Measurements from ENCODE around the gene CEMP1.
"Not testable (repeated sequence)": the region's sequence is repeated elsewhere in the genome, so short reads cannot be mapped to it uniquely, and the experiment has no call there.

CEMP1 gene

GRCh38 chr16:2531371-2531695 is at the start of gene CEMP1:
CEMP1 (minus strand) TSS chr16:2531408; CDS start chr16:2531073, 335 bp downstream.
- DNase-seq = no peak

DNA sequence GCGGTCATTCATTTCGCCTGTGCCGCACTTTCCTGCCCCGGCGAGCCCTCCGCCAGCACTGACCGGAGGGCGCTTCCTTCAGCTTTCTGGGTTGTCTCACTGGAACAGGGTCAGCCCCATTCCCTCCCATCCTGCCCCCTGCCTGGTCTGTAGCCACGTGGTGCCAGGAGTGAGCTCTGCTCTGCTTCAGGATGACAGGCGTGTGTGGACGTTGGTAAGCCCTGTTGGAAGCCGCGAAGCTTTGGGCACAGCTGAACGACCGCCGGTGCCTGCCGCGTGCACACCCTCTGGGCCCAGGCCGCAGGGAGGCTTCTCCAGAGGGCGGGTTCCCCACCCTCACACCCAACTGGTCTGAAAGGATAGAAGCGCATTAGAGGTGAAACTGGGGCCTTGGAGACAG is 49.6 kb upstream of the CEMP1 start:
- DNase-seq = not testable (repeated sequence)

GRCh38 chr16:2580143-2580542 is 48.9 kb upstream of the CEMP1 start:
- DNase-seq = not testable (repeated sequence)

GRCh38 chr16:2578905-2579304 is 47.7 kb upstream of the CEMP1 start:
- DNase-seq = not testable (repeated sequence)

DNA sequence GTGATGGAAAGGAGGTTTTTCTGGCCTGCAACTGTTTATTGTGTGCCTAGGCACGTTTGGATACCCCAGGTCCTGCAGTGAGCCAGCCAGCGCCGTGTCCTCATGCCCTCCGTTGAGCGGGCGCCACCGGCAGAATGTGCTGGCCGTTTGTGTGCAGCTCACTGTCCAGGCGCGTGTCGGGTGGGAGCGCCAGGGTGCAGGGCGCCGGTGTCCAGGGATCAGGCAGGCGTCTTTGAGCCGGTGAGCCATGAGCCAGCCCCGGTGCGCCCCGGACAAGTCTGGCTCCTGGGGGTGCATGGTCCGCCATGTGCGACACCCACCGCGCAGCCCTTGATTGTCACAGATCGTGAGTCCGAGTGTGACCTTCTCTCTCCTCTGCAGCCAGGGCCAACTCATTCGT is 45.8 kb upstream of the CEMP1 start:
- DNase-seq = not testable (repeated sequence)

DNA sequence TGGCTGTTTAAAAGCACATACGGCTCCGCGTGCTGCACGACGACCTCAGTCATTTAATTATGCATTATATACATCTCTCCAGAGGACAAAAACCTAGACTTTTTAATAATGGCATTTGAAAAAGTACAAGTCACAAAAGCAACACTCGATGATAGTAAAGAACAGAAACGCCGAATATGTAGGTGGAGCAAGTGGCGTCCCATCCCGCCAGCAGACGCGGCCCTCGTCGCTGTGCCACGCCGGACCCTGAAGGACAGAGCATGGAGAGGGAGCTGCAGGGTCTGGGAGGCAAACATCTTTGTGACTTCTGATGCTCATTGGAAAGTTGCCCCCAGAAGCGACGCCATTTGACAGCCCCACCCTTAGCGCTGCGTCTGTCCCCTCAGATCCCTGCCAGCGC is 44.6 kb upstream of the CEMP1 start:
- DNase-seq = not testable (repeated sequence)

GRCh38 chr16:2572704-2573103 is 41.5 kb upstream of the CEMP1 start:
- not testable (repeated sequence) for DNase-seq

DNA sequence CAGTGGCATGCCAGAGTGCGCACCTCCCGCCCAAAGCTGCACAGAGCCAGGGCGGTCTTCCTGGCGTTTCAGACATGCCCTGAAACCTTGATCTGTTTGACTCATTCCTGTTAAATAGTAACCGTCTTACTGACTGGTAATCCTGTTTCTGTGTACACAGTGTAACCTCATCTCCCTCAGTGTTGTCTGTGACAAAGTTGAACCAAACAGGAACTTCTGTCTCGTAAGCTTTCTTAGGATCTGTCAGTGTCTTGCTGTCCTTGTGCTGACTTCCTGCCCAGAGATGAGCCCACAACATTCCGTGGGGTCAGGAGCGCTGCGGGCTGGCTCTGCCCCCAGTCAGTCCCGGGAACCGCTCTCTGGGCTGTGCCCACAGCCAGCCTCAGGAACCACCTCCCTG is 37.4 kb upstream of the CEMP1 start:
- not testable (repeated sequence) for DNase-seq

DNA sequence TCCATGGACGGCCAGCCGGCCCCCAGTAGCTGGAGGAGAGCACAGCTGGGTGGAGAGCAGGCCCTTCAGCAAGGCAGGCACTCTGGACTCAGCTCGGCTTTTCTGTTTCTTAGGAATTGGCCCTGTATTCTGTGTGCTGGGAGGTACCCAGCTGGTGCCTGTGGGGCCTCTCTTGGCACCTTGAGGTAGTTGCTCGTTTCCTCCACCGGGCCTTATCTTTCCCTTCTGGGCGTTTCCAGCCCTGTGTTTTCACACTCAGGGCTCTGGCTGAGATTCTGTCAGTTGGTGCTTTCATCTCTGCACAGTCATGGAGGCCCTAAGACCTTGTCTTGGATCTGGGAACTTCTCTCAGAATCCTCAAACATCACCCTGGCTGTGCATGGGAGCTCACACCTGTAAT is 36.3 kb upstream of the CEMP1 start:
- not testable (repeated sequence) for DNase-seq

- DNase-seq = peak; percentile 77
Measured at GRCh38 chr16:2560798-2561133, 29.6 kb upstream of the CEMP1 start.

- not testable (repeated sequence) for DNase-seq
Measured at GRCh38 chr16:2560131-2560797, 29.1 kb upstream of the CEMP1 start.

- DNase-seq = not testable (repeated sequence)
Measured at GRCh38 chr16:2557150-2557549, 25.9 kb upstream of the CEMP1 start.

DNA sequence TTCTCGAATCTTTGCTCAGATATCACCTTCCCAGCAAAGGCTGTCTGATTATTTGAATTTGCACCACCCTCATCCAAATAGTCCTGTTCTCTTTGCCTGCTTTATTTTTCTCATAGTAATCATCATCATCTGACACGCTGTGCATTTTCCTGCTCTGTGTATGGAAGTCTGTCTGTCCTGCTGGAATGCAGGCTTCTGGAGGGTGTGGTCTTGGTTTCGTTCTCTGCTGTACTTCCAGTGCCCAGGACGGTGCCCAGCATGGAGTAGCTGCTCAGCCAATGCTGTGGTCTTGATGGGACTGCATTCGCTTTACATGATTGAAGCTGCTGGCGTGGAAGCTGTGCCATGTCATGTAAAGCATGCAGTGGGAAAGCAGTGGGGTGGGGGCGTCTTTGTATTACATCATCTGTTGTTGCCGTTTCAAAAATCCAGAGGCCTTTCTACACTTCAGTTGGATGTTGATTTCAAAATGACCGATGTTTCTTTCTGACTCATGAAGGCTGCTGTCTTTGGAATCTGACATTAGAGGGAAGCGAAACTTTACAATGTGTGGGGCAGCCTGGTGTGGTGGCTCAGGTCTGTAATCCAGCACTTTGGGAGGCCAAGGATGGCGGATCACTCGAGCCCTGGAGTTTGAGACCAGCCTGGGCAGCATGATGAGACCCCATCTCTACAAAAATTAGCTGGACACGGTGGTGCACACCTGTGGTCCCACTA is 23.7 kb upstream of the CEMP1 start:
- DNase-seq = not testable (repeated sequence)

GRCh38 chr16:2551420-2551889 is 20.2 kb upstream of the CEMP1 start:
- not testable (repeated sequence) for DNase-seq

DNA sequence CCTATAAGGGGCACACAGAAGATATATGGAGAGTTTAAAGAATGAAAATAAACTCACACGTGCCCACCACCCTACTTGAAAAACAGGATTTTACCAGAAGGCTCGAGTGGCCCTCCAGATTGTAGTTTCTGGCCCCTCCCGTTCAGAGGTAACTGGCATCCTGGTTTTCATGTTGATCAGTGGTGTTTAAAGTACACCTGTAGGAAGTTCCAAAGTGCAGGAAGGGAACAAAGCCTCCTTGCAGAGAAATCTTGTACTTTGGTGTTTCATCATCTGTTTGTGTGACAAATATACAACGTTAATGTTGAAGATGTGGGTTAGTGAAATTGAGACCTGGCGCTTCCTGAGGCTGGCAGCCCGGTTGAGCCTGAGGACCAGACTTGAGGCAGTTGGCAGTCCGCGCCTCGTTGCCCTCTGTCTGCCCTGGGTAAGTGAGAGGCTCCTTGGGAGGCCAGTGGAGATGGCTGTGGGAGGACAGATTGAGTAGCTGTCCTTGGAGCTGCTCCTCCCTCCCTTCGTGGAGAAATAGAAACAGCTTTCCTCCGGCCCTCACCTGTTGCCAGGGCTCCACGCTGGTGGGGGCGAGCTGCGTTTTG is 19.2 kb upstream of the CEMP1 start:
- DNase-seq = not testable (repeated sequence)

- not testable (repeated sequence) for DNase-seq
Measured at GRCh38 chr16:2543771-2544170, 12.6 kb upstream of the CEMP1 start.

- DNase-seq = not testable (repeated sequence)
Measured at GRCh38 chr16:2541409-2541808, 10.2 kb upstream of the CEMP1 start.

DNA sequence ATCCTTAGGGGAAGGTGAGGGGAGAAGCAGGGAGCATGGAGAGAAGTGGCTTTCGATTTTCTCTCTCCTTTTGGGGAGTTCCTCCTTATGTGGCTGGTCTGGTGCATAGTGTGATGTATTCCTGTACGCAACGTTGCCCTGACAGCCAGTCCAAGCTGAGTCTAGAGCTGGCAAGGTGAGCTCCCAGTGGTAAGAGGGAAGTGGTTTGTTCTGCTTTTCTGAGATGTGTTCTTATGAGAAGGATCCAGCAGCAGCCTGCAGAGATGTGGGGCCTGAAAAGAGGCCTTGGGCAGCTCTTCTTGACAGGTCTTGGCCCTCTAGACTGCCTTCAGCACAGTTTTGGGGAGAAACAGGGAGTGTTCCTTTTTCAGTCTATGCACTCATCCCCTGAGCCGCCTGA is 9.7 kb upstream of the CEMP1 start:
- DNase-seq = not testable (repeated sequence)

GRCh38 chr16:2539845-2540458 is 8.7 kb upstream of the CEMP1 start:
- peak; percentile 49 for DNase-seq

- DNase-seq = not testable (repeated sequence)
Measured at GRCh38 chr16:2539192-2539844, 8.1 kb upstream of the CEMP1 start.

DNA sequence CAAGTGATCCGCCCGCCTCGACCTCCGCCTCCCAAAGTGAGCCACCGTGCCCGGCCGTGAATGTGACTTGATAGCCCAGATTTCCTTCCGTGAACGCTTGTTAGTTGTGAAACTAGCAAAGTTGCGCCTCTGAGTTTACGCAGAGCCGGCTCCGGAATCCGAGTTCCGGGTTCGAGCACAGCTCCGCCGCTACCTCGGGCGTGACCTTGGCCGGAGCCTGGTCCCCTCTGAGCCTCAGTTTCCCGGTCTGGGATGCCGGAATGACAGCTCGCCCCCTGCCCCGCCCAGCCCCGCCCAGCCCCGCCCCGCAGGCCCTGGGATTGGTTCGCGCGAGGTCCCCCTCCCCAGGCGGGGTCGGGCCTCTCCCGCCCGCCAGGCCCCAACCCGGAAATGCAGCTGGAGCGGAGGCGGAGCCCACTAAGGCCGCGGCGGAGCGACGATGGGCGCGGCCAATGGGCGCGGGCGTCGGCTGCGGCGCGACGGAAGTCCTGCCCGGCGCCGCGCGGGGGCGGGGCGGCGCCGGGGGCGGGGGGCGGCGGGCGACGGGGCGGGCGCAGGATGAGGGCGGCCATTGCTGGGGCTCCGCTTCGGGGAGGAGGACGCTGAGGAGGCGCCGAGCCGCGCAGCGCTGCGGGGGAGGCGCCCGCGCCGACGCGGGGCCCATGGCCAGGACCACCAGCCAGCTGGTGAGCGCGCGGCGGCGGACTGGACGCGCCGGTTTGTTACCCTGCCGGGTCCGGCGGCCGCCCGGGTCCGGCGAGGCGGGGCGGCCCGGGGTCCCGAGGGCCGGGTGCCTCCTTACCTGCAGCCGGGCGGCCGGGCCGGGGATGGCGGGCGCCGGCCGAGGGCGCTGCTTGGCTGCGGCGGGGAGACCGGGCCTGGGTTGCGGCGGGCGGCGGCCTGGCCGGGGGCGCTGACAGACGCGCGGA is 6.5 kb upstream of the CEMP1 start, which contains the start of gene PDPK1:
Gene PDPK1 (plus strand): TSS at position 571 of the 929 bp plus-strand sequence. CDS start 92 bp downstream, at position 663.
- DNase-seq = peak; percentile 97

GRCh38 chr16:2535625-2536013 is 4.4 kb upstream of the CEMP1 start:
- no peak for DNase-seq
